Measurements from ENCODE around the gene SPEG.

SPEG gene

DNA sequence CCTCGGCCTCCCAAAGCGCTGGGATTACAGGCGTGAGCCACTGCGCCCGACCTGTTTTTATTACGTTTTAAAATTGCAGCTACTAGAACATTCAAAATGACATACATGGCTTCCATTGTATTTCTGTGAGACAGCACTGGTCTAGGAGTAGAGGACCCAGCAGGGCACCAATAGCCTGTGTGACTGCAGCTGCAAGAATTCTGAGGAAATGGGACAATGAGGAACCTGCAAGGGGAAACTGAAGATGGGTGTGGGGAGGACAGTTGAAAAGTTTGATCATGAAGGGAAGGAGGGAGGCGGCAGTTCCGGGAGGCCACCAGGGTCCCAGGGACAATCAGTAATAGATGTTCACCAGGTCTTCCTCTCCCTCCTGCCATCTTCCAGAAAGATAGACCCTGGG is 33.0 kb upstream of the SPEG start:
- TF ChIP-seq TEAD4 (IDR thresholded peaks at IDR 0.05) (no peak), REST (IDR thresholded peaks at IDR 0.05; ENCODE audit: low read depth) (no peak), TCF12 (IDR thresholded peaks at IDR 0.05; ENCODE audit: low read depth) (no peak), CREB1 (IDR thresholded peaks at IDR 0.05; ENCODE audit: low read depth) (no peak), RAD21 (IDR thresholded peaks at IDR 0.05; ENCODE audit: low read depth) (no peak), MAX (IDR thresholded peaks at IDR 0.05) (no peak), NFIC (IDR thresholded peaks at IDR 0.05) (no peak), CEBPB (IDR thresholded peaks at IDR 0.05) (no peak), YY1 (IDR thresholded peaks at IDR 0.05; ENCODE audit: low read depth) (no peak), TAF1 (IDR thresholded peaks at IDR 0.05; ENCODE audit: low read depth) (no peak), FOXM1 (IDR thresholded peaks at IDR 0.05; ENCODE audit: borderline replicate concordance, low read depth) (no peak), EP300 (IDR thresholded peaks at IDR 0.05; ENCODE audit: borderline replicate concordance) (no peak), EGR1 (IDR thresholded peaks at IDR 0.05) (no peak), ZBTB7A (IDR thresholded peaks at IDR 0.05; ENCODE audit: low read depth) (no peak)
- TF ChIP-seq, protein P1, sequence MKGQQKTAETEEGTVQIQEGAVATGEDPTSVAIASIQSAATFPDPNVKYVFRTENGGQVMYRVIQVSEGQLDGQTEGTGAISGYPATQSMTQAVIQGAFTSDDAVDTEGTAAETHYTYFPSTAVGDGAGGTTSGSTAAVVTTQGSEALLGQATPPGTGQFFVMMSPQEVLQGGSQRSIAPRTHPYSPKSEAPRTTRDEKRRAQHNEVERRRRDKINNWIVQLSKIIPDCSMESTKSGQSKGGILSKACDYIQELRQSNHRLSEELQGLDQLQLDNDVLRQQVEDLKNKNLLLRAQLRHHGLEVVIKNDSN (IDR thresholded peaks at IDR 0.05) = no peak

- TF ChIP-seq YY1 (IDR thresholded peaks at IDR 0.05; ENCODE audit: low read depth) (no peak), CEBPB (IDR thresholded peaks at IDR 0.05) (no peak), FOXM1 (IDR thresholded peaks at IDR 0.05; ENCODE audit: borderline replicate concordance, low read depth) (no peak), TEAD4 (IDR thresholded peaks at IDR 0.05) (peak; percentile 32; the same call in 1 of the 2 replicates), REST (IDR thresholded peaks at IDR 0.05; ENCODE audit: low read depth) (no peak), NFIC (IDR thresholded peaks at IDR 0.05) (no peak), RAD21 (IDR thresholded peaks at IDR 0.05; ENCODE audit: low read depth) (peak; percentile 97), ZBTB7A (IDR thresholded peaks at IDR 0.05; ENCODE audit: low read depth) (no peak), EGR1 (IDR thresholded peaks at IDR 0.05) (no peak)
These were observed 31.8 kb upstream of the SPEG start for GRCh38 chr2:219402665-219403515.

GRCh38 chr2:219403861-219404260 is 30.8 kb upstream of the SPEG start:
- TF ChIP-seq CREB1 (IDR thresholded peaks at IDR 0.05; ENCODE audit: low read depth) (no peak), CEBPB (IDR thresholded peaks at IDR 0.05) (no peak), TCF12 (IDR thresholded peaks at IDR 0.05; ENCODE audit: low read depth) (no peak), NFIC (IDR thresholded peaks at IDR 0.05) (no peak), FOXM1 (IDR thresholded peaks at IDR 0.05; ENCODE audit: borderline replicate concordance, low read depth) (no peak)

DNA sequence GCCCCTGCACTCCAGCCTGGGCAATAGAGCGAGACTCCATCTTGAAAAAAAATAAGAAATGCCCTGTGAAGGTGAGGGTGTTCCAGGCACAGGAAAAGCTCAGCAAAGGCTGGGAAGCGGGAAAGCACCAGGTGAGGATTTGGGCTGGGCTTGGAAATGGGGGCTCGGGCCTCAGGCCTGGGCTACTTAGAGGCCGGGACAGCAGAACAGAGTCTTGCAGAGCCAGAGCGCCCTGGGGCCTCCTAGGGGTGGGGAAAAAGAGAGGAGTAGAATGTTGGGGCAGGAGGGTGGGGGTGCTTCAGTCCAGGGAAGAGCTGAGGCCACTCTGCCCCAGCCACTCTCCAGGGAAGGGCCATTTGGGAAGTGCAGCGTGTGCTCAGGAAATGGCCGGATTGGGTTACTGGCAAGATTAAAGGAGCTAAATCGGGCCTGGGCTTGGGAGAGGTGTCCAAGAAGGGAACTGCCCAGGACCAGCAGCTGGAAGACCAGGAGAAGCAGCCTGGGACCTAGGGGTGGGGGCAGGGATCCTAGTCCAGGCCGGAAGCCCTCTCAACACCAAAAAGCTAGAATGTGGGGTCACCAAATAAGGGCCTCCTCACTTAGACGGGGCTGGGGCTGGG is 30.2 kb upstream of the SPEG start:
- TF ChIP-seq RAD21 (IDR thresholded peaks at IDR 0.05; ENCODE audit: low read depth) = no peak
- no peak for TF ChIP-seq NFIC (IDR thresholded peaks at IDR 0.05)
- TF ChIP-seq ZBTB7A (IDR thresholded peaks at IDR 0.05; ENCODE audit: low read depth) = no peak
- TF ChIP-seq, protein P1 (IDR thresholded peaks at IDR 0.05) = no peak
- TF ChIP-seq TEAD4 (IDR thresholded peaks at IDR 0.05) = no peak
- no peak for TF ChIP-seq CREB1 (IDR thresholded peaks at IDR 0.05; ENCODE audit: low read depth)
- TF ChIP-seq CEBPB (IDR thresholded peaks at IDR 0.05) = no peak
- TF ChIP-seq MAX (IDR thresholded peaks at IDR 0.05) = no peak
- TF ChIP-seq EGR1 (IDR thresholded peaks at IDR 0.05) = no peak
- TF ChIP-seq TAF1 (IDR thresholded peaks at IDR 0.05; ENCODE audit: low read depth) = no peak
- no peak for TF ChIP-seq TCF12 (IDR thresholded peaks at IDR 0.05; ENCODE audit: low read depth)
- no peak for TF ChIP-seq FOXM1 (IDR thresholded peaks at IDR 0.05; ENCODE audit: borderline replicate concordance, low read depth)
- no peak for TF ChIP-seq YY1 (IDR thresholded peaks at IDR 0.05; ENCODE audit: low read depth)
- TF ChIP-seq EP300 (IDR thresholded peaks at IDR 0.05; ENCODE audit: borderline replicate concordance) = no peak
- no peak for TF ChIP-seq REST (IDR thresholded peaks at IDR 0.05; ENCODE audit: low read depth)
